GM15510 (cell line): Measurements from ENCODE around the gene MPPED1.

ENCODE experiments used
- POLR2A ChIP-seq: IDR thresholded peaks from 3 replicates; pipeline ENCODE4 v1.6.1; 2011; ENCODE audit warnings: borderline replicate concordance; ENCODE audit not compliant: insufficient read length; ENCODE audit errors: extremely low read depth

The MPPED1 gene

GRCh38 chr22:43398910-43399309, 12.9 kb upstream of the MPPED1 start:
- TF ChIP-seq POLR2A: no peak

GRCh38 chr22:43399338-43399979, 12.4 kb upstream of the MPPED1 start:
- TF ChIP-seq POLR2A: no peak

DNA sequence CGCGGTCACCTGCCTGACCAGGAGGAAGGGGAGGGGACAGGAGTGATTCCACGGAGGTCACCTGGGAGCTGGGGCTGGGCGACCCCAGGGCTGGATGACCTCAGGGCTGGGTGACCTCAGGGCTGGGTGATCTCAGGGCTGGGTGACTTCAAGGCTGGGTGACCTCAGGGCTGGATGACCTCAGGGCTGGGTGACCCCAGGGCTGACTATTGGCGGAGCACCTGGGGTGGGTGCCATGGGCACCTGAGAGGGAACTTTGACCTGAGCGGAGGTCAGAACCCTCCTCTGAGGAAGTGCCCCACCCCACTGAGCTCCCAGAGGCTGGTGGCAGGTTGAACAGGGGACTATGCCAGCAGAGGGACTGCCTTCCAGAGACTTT, 11.8 kb upstream of the MPPED1 start:
- TF ChIP-seq POLR2A: no peak

DNA sequence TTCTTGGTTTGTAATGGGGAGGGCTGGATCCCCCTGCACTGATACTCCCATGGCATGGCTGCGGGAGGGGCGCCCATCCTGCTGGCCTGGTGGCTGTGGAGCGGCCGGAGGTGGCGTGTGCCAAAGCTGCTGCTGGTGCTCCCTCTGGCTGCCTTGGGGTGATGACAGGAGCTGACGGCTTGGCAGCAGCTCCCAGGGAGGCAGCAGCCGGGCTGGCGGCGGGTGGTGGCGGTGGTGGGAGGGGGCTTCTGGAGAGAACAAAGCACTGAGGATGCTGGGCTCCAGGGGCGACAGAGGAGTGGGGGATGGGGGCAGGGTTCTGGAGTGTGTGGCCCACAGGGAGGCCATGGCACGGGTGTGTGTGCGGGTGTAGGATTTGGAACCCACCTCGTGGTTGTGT, 11.4 kb upstream of the MPPED1 start:
- no peak for TF ChIP-seq POLR2A

DNA sequence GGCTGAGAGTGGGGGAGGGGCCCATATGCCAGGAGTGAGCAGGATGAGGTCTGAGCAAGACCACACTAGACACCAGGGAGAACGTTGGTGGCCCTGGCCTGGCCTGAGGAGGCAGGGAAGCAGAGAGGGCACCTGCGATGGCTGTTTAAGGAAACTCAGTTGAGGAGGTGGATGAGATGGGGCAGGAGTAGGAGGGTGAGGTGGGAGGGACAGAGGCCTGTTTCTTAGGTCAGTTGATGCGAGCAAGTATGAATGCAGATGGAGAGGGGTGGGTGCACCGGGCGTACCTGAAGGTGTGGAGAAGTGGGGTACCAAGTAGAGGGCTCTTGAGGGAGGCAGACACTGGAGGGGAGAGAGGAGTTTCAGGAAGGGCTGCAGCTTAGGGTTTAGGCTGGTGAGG, 10.6 kb upstream of the MPPED1 start:
- no peak for TF ChIP-seq POLR2A

- no peak for TF ChIP-seq POLR2A
Measured at GRCh38 chr22:43401661-43402060, 10.2 kb upstream of the MPPED1 start.

GRCh38 chr22:43402128-43402527, 9.7 kb upstream of the MPPED1 start:
- TF ChIP-seq POLR2A: no peak

DNA sequence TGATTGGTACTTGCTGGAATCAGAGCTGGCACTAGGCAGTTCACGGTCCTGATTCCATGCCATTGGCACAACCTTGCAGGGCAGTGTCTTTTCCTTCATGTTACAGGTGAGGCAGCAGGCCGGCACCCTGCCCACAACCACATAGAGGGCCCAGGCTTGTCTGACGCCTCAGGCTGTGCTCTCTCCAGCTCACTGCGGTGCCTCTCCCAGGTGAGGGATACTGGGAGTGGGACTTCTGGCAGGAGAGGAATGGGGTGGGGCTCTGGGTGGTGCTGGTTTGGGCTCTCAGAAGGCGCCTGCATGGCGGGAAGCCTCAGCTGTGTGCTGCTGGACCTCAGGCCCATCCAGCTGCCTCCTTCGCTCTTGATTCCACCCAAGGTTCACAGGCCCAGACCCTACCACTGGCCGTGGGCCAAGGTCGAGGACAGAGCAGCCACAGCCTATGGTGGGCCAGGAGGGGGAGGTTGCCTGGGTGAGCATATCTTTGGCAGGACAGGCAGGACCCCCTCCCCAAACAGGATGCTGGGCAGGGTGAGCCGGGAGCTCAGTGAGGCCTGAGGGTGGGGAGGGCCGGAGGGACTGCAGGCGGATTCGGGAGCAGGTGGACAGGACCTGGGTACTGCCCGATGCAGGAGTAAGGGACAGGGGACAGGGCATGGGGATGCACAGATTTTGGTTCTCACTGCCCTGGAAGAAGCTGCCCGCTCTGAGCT, 7.0 kb upstream of the MPPED1 start:
- TF ChIP-seq POLR2A: no peak

- no peak for TF ChIP-seq POLR2A
Measured at GRCh38 chr22:43406186-43406790, 5.5 kb upstream of the MPPED1 start.

DNA sequence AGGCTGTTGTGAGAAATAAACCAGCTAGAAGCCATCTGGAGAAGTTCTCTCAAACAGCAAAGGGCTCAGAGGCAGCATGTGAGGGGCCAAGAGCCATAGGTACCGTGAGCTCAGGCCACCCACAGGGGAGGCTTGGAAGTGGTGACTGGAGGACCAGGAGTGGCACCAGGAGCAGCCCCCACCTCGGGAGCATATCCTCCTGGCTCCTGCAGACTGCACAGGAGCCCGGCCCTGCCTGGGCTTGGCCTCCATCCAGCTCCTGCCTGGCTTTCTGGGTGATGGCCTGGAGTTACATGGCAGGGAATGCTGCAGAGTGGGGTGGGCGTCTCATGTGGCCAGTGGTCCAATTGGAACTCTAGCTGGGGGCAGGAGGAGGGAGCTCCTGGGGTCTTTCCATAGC, 4.2 kb upstream of the MPPED1 start:
- no peak for TF ChIP-seq POLR2A

DNA sequence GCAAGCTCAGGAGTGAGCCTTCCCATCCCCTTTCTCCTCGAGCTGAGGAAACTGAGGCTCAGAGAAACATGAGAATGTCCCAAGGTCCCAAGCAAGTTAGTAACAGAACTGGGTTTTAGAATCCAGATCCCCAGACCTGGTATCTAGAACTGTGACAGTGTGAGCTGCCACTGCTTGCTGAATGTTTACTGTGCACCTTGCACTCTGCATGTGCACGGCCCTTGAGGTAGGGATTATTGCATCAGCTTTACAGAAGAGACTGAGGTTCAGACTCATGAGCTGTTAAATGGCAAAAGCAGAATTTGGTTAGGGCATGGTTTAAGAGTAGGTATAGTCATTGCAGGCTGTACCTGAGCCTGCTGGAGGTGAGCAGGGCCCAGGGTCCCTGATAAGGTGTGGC, 3.8 kb upstream of the MPPED1 start:
- no peak for TF ChIP-seq POLR2A

- no peak for TF ChIP-seq POLR2A
Measured at GRCh38 chr22:43409046-43409445, 2.8 kb upstream of the MPPED1 start.

DNA sequence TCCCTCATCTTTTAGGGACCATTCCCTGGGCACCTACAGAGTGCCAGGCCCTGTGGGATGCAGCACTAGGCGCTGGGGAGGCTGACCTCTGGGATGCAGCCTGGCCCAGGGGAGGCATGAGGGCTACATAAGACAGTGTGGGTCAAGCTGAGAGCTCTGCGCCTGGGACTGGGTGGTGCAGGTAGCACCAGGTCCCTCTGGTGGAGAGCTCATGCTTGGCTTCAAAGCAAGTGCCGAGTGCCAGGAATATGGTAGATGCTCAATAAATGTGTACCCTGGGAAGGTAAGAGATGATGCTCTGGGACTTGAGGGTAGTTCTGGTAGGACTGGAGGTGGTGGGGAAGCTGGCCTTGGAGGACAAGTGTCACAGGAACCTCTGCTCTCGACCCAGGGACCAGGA, 2.0 kb upstream of the MPPED1 start:
- no peak for TF ChIP-seq POLR2A

DNA sequence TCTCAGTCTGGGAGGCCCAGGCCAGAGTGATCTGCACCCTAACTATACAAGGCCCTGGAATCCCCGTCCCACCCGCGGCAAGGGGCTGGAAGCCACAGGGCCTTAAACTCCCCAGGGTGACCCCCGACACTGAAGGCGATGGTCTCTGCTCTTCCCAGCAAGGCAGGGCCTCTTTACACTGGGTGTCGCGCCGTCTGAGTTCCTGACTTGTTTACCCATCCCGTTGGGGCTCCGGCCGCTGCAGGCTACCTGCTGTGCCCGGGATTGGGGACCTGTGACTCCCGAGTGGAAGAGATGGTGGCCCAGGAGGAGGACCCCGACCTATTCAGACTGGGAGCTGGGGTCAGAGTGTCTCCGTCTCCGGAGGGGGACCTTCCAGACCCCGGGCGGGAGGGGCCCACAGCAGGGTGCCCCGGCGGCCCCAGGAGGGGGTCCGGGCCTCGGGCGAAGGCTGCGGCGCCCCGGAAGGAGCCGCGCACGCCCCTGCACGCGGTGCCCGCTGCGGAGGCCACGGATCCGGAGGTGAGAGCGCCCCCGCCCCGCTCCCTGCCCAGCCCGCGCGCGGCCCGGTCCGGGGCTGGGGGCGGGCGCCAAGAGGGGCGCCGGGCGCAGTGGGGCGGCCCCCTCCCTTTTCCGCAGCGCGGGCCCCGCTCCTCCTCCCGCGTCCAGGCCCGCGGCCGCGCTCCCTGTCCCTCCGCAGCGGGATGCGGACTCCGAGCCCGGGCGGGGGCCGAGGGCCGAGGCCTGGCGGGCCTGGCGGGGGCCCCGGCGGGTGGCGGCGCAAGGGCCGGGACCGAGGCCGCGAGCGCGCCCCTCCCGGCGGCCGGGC, 560 bp upstream of the MPPED1 start:
- TF ChIP-seq POLR2A: no peak
